Upper lobe of left lung (tissue), 4 donors: ENCODE measurements around the gene CTAGE6.
"Not testable (repeated sequence)": the region's sequence is repeated elsewhere in the genome, so short reads cannot be mapped to it uniquely, and the experiment has no call there.

ENCODE experiments used
- EP300 ChIP-seq, 4 donors: sonication (generic); formaldehyde crosslinking; IDR thresholded peaks; one replicate each; pipeline ENCODE4 v1.5.1; 2017; ENCODE audit warnings: antibody characterized with exemption in 4 of 4, control low read depth in 2 of 4
- POLR2A ChIP-seq, 4 donors: fragments of 450-650 bp; IDR thresholded peaks; one replicate each; pipeline ENCODE4 v1.5.1; 2016 to 2017; ENCODE audit warnings: antibody characterized with exemption in 4 of 4, mild to moderate bottlenecking in 2 of 4
- POLR2AphosphoS5 ChIP-seq, 2 donors: sonication (generic); formaldehyde crosslinking; IDR thresholded peaks; one replicate each; pipeline ENCODE4 v1.5.1; 2017; ENCODE audit warnings: antibody characterized with exemption in 2 of 2
- TF ChIP-seq, protein P1 (sequence below), 6 experiments: fragments of 450-650 bp in 4 of 6; fragments of 200-600 bp in 2 of 6; sonication (generic) in 2 of 6; IDR thresholded peaks; one replicate each; pipeline ENCODE4 v1.5.1; 2016 to 2019; ENCODE audit warnings: antibody characterized with exemption in 6 of 6

DNA sequence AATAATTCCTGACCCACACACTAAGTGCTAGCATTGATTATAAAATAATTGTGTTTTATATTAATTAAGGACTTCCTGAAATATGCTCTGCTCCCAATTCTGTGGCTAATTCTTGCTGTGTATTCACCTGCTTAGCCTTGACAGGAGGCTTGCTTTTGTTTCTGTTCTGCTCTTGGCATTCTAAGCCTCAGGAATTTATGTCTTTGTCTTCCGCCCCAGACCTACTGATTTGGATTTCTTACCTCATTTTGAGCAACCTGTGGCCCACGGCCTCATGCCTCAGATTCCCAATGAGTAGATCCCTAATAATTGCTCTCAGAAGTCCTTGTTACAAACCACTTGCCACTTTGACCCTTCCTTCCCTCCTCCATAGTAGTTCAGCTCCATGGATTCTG, 40.4 kb upstream of the CTAGE6 start:
- TF ChIP-seq, protein P1, sequence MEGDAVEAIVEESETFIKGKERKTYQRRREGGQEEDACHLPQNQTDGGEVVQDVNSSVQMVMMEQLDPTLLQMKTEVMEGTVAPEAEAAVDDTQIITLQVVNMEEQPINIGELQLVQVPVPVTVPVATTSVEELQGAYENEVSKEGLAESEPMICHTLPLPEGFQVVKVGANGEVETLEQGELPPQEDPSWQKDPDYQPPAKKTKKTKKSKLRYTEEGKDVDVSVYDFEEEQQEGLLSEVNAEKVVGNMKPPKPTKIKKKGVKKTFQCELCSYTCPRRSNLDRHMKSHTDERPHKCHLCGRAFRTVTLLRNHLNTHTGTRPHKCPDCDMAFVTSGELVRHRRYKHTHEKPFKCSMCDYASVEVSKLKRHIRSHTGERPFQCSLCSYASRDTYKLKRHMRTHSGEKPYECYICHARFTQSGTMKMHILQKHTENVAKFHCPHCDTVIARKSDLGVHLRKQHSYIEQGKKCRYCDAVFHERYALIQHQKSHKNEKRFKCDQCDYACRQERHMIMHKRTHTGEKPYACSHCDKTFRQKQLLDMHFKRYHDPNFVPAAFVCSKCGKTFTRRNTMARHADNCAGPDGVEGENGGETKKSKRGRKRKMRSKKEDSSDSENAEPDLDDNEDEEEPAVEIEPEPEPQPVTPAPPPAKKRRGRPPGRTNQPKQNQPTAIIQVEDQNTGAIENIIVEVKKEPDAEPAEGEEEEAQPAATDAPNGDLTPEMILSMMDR (IDR thresholded peaks at IDR 0.05), result not testable (repeated sequence)
- TF ChIP-seq POLR2A, POLR2AphosphoS5, EP300 (IDR thresholded peaks at IDR 0.05): not testable (repeated sequence)
